Epithelial cell of esophagus (primary cell): ENCODE data around the gene U2AF1.
"Not testable (repeated sequence)": the region's sequence is repeated elsewhere in the genome, so short reads cannot be mapped to it uniquely, and the experiment has no call there.

Source experiments
- DNase-seq: peaks from one replicate; pipeline ENCODE4 v3.0.0; 2010; ENCODE audit warnings: low read depth
- H3K4me3 ChIP-seq: 2 replicates; pipeline ENCODE4 v1.5.1; 2011; ENCODE audit warnings: mild to moderate bottlenecking, low read length, control low read depth

U2AF1 gene

GRCh38 chr21:43082587-43083300 lies 24.6 kb downstream of the U2AF1 start:
- H3K4me3 ChIP-seq, DNase-seq: not testable (repeated sequence)

DNA sequence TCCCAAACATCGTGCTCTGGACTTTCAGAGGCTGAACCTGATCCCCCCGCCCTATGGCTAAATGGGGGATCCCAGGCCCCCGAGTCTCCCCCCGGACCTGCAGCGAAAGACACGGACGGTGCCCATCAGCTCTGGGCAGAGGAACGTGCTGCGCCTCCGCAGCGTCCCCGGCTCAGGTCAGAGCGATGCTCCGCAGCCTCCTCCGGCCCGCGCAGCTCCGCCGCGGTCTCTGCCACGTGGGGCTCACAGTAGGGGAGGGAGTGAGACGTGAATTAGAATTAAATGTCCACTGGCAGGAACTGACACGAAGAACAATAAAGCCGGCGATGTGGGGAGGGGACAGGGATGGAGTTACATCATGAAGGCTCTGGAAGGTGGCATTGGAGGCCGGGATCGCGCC lies 30.7 kb downstream of the U2AF1 start:
- not testable (repeated sequence) for H3K4me3 ChIP-seq, DNase-seq

GRCh38 chr21:43076023-43076637 lies 31.2 kb downstream of the U2AF1 start:
- DNase-seq, H3K4me3 ChIP-seq: not testable (repeated sequence)

DNA sequence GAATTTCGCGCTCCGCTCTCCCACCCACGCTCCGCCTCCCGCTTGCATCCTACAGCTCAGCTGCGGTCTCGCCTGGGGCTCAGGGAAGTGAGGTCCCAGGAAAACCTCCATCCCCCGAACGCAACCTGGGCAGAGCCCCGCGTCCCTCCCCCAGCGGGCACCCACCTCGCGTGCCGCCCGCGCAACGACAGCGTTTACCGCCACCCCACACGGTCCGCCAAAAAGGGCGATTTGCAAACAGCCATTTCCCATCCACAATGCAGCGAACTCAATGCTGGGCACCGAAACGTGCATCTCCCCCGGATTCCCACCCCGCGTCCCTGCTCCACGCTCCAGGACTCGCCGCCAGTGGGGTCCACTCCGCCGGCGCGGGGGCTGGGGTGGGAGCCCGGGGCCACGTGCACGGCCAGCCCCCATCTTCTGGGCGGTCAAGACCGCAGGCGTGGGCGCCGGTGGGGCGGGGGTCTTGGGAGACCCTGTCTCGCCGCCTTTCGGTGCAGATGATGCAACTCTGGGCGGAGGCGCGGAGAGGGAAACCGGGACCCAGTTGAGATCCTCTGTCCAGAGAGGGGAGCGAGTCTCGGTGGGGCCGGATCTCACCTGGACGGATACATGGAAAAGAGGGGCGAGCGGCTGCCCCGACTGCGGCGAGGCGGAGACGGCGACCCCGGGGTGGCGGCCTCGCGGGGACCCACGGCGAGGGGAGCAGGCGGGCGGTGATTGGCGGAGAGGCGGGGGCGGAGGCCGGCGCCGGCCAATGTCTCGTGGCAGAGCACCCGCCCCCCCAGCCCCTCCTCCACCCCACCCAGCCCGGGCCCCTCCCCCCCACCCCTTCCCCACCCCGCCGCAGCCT lies 32.0 kb downstream of the U2AF1 start, which contains the start of gene CBS:
Gene CBS, minus strand, starts transcription at position 666 of the 853 bp plus-strand sequence. CDS start 3,642 bp downstream, outside the sequence.
- DNase-seq, H3K4me3 ChIP-seq: not testable (repeated sequence)

DNA sequence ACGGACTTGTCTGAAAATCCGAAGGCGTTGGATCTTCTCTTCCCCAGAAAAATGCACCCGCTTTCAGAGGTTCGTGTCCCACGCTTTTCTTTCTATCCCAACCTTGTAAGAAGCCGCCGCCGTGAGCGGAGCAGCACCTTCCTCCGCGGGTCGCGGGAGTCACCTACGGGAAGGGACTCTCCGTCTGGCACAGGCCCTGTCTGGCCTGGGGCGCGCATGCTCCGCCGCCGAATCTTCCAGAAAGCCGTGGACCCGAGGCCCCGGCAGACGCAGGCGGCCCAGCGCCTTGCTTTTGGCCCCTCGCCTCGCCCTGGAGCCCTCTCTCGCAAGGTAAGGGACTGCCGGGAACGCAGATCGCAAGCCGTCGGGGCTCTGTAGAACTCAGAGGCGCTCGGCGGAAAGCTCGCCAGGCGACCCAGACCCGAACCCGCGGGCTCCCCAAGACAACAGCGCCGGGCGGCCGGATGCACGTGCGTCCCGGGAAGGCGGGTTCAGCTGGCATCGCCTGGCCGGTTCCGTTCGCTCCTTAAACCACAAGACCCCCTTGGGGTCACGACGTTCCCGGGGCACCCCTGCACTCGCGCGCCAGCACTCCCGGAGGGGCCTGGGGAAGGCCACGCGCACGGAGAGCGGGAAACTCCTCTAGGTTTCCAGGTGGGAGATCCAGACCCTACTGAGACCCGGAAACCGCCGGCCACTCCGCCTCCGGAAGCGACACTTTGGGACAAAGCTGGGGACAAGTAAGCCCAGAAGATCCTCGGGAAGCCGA lies 32.8 kb downstream of the U2AF1 start:
- H3K4me3 ChIP-seq, DNase-seq: not testable (repeated sequence)

- not testable (repeated sequence) for H3K4me3 ChIP-seq, DNase-seq
Observed at GRCh38 chr21:43072742-43073141, 34.6 kb downstream of the U2AF1 start.

DNA sequence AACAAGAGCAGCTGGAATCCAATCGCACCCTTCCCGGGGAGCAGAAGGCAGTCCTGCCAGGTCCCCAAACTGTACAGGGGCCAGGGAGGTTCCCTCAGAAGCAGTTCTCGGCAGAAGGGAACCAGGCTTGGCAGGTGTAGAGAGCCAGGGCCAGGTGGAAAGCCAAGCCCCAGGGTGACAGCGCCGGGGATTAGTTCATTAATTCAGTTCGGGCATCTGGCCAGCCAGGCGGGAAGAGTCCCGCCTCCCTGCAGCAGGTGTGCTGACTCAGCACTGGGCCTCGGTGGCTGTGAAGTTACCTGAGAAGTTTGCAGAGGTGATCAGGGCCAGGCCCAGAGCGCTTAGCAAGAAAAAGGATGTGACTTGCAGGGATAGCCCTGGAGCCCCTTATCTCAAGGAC lies 37.7 kb downstream of the U2AF1 start:
- not testable (repeated sequence) for DNase-seq, H3K4me3 ChIP-seq

GRCh38 chr21:43068065-43068464 lies 39.3 kb downstream of the U2AF1 start:
- DNase-seq, H3K4me3 ChIP-seq: not testable (repeated sequence)

DNA sequence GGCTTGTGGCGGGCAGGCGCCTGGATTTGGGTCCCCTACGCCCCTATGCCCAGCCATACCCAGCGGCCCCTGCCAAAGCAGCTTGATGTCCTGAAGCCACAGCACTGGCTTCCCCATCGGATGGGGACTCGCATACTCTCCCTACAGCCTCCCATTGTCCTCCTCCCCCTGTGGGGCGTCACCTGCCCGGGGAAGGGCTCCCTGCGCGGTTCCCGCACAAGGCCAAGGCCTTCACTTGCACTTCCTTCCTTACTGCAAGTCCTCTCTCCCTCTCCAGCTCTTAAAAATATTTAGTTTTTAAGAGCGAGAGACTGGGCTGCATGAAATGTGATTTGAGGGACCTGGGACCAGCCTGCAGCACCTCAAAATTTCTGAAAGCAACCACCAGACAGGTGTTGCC lies 40.7 kb downstream of the U2AF1 start:
- DNase-seq, H3K4me3 ChIP-seq: not testable (repeated sequence)

DNA sequence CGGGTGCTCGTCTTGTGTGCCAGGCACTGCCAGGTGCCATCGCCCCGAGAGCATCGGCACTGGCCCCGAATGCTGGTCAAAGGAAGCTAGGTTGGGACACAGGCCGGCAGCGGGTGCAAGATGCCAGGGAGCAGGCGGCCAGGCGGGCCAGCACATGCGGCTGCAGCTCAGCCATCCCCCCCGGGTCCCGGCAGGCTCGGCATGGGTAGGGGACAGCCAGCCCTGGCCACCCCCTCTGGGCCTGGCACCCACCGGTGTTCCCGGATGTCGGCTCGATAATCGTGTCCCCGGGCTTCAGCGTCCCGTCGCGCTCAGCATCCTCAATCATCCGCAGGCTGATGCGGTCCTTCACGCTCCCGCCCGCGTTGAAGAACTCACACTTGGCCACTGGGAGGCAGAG lies 41.4 kb downstream of the U2AF1 start:
- not testable (repeated sequence) for H3K4me3 ChIP-seq, DNase-seq

GRCh38 chr21:43064265-43064917 lies 43.0 kb downstream of the U2AF1 start:
- DNase-seq, H3K4me3 ChIP-seq: not testable (repeated sequence)

GRCh38 chr21:43062955-43063664 lies 44.3 kb downstream of the U2AF1 start:
- H3K4me3 ChIP-seq, DNase-seq: not testable (repeated sequence)

DNA sequence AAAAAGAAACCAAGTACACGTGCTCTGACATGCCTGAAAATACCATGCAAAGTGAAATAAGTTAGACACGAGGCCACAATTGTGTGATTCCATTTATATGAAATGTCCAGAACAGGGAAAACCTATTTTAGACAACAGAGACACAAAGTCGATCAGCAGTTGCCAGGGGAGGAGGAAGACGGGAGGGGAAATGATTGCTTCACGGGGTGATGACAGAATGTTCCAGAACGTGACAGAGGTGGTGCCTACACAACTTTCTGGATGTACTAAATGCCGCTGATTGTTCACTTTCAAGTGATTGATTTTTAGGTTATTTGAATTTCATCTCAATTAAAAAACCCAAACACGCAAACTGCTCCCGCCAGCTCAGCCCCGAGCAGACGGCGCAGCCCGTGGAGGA lies 54.3 kb downstream of the U2AF1 start:
- not testable (repeated sequence) for H3K4me3 ChIP-seq, DNase-seq

DNA sequence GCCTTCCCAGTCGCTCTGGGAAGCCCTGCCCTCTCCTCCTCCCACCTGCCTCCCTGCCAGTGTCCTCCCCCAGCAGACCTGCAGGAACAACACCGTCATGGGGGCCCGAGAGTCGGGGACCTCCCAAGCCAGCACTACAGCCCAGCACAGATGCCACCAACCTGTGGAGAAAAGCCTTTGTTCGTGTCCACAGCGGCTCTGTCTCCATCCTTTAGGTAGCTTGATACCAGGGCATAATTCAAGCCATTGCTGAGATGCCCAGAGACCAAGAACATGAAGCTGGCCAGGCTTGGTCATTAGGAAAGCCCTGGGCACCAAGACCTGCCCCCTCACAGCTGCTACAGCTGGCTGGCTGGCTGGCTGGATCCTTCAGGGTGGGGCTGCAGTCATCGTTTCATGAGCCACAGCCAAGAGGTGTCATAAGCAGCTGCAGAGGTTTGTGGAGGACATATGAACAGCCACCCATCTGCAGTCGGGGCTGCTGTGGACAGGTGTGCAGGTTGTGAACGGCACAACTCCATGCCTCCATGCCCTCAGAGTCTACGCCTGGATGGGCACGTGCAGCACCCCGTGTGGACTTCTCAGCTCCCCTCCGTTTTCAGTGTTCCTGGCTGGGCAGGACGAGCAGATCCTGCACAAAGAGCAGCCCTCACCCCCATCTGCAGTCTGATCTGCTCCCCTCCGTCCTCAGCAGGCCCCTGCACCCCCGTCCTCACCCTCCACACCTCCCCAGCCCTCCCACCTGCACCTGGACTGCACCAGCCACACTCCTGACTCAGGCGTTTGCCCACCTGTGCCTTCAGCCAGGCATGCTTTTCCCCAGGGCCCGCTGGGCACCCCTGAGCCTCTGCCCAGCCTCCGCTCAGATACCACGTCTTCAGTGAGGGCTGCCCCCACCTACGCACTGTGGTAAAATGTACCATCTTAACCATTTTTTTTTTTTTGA lies 61.2 kb downstream of the U2AF1 start:
- H3K4me3 ChIP-seq, DNase-seq: not testable (repeated sequence)

DNA sequence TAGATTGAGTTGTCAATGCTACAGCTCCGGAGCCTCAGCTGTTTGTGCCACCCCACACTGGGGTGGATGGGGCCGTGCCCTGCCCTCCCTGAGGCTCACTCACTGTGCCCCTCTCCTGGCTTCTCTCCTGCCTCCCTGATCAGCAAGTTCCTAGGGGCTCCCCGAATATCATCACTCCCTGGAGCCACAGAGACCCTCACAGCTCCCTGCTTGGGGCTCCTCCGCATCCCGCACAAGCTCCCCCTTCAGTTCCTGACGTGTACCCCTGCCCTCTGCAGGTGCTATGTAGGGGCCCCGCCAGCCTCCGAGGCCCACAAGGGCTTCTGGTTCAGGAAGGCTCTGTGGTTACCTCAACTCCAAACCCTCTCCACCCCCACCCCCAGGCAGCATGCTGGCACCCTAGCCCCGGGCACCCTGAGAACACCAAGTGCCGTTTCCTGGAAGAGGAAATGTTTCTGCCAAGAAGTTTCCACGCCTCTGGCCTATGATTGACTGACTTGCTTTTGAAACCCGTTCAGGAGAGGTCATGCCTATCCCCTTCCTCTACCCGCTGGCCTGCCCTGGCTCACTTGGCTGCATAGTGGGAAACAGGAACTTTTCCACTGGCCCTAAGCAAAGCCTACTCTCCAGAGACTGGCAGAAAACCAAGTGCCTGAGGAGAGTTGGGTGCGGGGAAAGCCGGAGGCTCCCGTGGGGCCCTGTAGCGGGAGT lies 62.0 kb downstream of the U2AF1 start:
- H3K4me3 ChIP-seq, DNase-seq: not testable (repeated sequence)

- not testable (repeated sequence) for DNase-seq, H3K4me3 ChIP-seq
Observed at GRCh38 chr21:43044547-43044946, 62.8 kb downstream of the U2AF1 start.

GRCh38 chr21:43043291-43043690 lies 64.1 kb downstream of the U2AF1 start:
- DNase-seq, H3K4me3 ChIP-seq: not testable (repeated sequence)
